Epithelial cell of proximal tubule (primary cell): ENCODE results near the gene SH2D2A. TPM values are rescaled to one million over a fixed set of nuclear protein-coding genes. Genes with fewer than 3 reads are reported as not detected.

Source experiments
- DNase-seq: peaks from one replicate; pipeline ENCODE4 v3.0.0-alpha.2; 2011; ENCODE audit warnings: low read depth
- H3K4me3 ChIP-seq: 2 replicates; pipeline ENCODE4 v1.5.1; 2011; ENCODE audit warnings: low read depth, mild to moderate bottlenecking, low read length
- total RNA-seq: library from RNA; depleted of rRNA; stranded (reverse); fragments of >200 nt; gene quantifications from 2 replicates; pipeline ENCODE4 v1.2.3, GENCODE V29; 2015
- TF ChIP-seq, protein P1 (sequence below): conservative IDR thresholded peaks from 2 replicates; pipeline ENCODE4 v1.5.1; 2012; ENCODE audit warnings: low read depth, mild to moderate bottlenecking, low read length

Gene SH2D2A
- total RNA-seq, 1 donor from 2014 or later: 2.0 TPM

DNA sequence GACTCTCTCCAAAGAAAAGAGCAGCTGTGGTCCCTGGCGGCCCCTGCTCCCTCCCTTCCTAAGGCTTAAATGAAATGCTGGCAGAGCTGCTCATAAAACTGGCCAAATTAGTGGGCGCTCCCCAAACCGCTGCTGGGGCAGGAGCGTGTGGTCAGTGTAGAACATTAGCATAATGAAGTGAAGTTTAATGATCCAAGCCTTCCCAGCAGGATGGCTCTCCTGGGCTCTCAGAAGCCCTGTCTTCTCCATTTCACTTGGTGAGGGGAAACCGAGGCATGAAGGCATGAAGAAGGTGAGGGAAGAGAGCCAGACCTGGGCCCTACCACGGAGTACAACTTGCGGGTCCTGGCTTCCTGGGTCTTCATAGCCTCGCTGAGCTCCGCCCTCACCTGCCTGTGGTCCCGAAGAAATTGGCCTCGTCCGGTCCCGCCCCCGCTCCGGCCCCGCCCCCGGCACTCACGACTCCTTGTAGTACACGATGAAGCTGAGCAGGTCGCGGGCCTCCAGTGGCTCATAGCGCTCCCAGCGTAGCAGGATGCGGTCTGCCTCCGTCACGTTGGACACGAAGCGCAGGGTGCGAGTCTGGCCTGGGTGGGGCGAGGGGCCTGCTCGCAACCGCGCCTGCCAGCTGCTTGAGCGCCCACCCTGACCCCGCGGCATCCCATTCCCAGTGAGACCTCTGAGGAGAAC, 32.0 kb upstream of the SH2D2A start:
- no peak for DNase-seq
- TF ChIP-seq, protein P1, sequence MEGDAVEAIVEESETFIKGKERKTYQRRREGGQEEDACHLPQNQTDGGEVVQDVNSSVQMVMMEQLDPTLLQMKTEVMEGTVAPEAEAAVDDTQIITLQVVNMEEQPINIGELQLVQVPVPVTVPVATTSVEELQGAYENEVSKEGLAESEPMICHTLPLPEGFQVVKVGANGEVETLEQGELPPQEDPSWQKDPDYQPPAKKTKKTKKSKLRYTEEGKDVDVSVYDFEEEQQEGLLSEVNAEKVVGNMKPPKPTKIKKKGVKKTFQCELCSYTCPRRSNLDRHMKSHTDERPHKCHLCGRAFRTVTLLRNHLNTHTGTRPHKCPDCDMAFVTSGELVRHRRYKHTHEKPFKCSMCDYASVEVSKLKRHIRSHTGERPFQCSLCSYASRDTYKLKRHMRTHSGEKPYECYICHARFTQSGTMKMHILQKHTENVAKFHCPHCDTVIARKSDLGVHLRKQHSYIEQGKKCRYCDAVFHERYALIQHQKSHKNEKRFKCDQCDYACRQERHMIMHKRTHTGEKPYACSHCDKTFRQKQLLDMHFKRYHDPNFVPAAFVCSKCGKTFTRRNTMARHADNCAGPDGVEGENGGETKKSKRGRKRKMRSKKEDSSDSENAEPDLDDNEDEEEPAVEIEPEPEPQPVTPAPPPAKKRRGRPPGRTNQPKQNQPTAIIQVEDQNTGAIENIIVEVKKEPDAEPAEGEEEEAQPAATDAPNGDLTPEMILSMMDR: no peak
- H3K4me3 ChIP-seq: no peak overlapping the region

DNA sequence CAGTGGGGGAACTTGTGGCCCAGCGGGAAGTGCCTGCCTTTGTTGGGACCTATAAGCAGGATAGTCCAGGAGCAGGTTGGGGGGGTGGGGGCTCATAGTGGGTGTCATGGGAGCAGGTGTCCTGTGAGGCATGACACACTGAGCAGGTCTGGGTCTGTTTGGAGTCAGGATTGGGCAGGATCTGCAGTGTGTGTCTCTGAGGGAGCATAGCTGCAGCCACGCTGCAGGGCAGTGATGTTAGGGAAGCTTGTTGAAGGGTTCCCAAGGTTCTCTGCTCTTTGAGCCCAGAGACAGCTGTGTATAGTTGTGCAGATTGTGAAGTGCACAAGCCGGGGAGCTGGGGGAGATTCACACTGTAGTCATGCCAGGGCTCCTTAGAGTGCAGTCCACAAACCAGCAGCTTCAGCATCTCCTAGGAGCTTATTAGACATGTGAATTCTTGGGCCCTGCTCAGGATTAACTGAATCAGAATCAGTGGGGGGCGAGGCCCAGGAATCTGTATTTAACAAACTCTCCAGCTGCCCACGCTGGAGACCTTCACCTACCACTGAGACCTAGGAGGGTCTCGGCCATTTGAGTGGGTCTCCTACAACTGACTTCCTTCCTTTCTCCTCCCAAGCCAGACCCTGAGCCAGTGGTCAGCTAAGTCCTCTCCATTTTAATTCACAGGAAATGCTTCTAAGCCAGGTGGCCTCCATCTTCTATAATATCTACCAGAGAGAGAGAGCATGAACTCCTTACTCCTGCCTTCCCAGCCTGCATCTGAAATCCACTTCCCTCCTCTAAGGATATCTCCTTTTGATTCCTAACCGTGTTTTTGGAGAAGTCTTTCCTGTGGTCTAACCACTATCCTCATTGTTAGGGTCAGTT, 31.2 kb upstream of the SH2D2A start:
- DNase-seq: no peak
- TF ChIP-seq, protein P1: no peak
- no peak overlapping the region for H3K4me3 ChIP-seq

DNA sequence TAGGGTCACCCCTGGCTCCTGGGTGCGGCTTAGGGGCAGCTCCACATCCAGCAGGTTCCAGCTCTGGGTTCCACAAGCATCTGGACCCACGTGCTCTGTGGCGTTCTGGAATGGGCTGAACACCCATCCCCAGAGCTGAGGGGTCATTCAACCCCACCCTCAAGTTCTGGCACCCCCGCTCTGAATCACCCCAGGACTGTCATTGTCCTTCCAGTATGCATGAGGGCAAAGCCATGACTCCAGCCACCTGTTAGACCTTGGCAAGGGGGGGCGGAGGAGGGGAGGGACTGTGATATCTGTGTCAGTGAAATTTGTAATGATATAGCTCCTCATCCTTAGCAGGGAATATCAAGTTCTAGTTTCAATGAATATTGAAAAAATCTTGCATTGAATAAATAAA, 30.0 kb upstream of the SH2D2A start:
- H3K4me3 ChIP-seq: no peak overlapping the region
- TF ChIP-seq, protein P1: no peak
- DNase-seq: no peak

DNA sequence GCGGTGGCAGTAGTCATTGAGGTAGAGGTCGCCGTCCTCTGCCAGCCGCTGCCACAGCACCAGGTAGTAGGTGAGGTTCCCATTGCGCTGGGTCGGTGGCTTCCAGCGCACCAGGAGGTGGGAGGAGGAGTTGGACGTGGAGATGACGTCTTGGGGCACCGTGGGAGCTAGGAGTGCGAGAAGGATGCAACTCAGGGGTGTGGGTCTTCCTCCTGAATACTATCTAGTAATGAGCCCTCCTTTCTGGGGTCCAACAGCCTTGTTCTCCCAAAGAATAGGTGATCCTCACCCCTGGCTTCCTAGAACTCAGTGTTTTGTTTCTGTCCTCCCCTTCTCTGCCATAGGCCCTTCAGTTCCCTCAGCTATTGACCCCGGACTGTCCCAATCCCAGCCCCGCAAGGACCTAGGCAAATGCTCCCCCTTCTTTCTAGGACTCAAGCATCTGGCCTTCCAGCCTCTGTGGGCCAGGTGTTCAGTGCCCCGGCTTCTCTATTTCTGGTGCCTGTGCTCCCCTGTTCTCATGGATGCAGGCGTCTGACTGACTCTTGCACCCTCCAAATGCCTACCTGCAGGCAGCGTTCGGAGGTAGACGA, 29.4 kb upstream of the SH2D2A start:
- TF ChIP-seq, protein P1: no peak

GRCh38 chr1:156845055-156845952, 28.7 kb upstream of the SH2D2A start:
- no peak overlapping the region for H3K4me3 ChIP-seq
- DNase-seq: no peak
- TF ChIP-seq, protein P1: no peak

More for the DNA sequence above, 29.4 kb upstream of the SH2D2A start:
- DNase-seq: no peak
- H3K4me3 ChIP-seq: no peak overlapping the region

DNA sequence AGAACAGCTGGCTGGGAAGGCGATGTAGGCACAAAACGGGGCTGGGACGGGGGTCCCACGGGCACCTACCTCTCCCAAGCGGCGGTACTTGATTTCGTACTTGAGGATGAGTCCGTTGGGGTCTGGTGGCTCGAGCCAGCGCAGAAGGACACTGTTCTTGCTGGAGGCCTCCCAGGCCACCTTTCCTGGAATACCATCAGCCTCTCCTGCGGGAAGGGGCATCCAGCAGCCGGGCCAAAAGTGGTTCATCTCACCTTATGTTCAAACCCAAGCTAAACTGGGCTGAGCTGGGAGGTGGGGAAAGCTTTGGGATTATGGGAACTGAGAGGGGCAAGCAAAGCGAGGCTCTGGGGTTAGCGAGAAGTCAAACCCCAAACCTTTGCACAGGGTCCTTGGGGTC, 28.0 kb upstream of the SH2D2A start:
- no peak overlapping the region for H3K4me3 ChIP-seq
- no peak for DNase-seq
- TF ChIP-seq, protein P1: no peak
